GM19395 (cell line): ENCODE results near the gene COA1.
"Not testable (repeated sequence)": the region's sequence is repeated elsewhere in the genome, so short reads cannot be mapped to it uniquely, and the experiment has no call there.

Experiments
- ATAC-seq: cut with Tn5 transposase; IDR thresholded peaks from one replicate; pipeline ENCODE4 v1.9.1; 2021; ENCODE audit warnings: mild to moderate bottlenecking, moderate library complexity; ENCODE audit not compliant: unreplicated experiment

COA1 gene

GRCh38 chr7:43731494-43731893 is 2.2 kb upstream of the COA1 start:
- ATAC-seq, result not testable (repeated sequence)

GRCh38 chr7:43729924-43730248 is 563 bp upstream of the COA1 start:
- peak; percentile 29 for ATAC-seq

- ATAC-seq, result no peak
Measured at GRCh38 chr7:43727494-43727893, 1.8 kb downstream of the COA1 start.

GRCh38 chr7:43727003-43727402 is 2.3 kb downstream of the COA1 start:
- no peak for ATAC-seq

- no peak for ATAC-seq
Measured at GRCh38 chr7:43726466-43726865, 2.9 kb downstream of the COA1 start.

- no peak for ATAC-seq
Measured at GRCh38 chr7:43725251-43725650, 4.1 kb downstream of the COA1 start.

- no peak for ATAC-seq
Measured at GRCh38 chr7:43723007-43723341, 6.3 kb downstream of the COA1 start.

- no peak for ATAC-seq
Measured at GRCh38 chr7:43721193-43721806, 8.0 kb downstream of the COA1 start.

GRCh38 chr7:43716598-43716997 is 12.7 kb downstream of the COA1 start:
- no peak for ATAC-seq

- ATAC-seq, result not testable (repeated sequence)
Measured at GRCh38 chr7:43715966-43716365, 13.4 kb downstream of the COA1 start.

- no peak for ATAC-seq
Measured at GRCh38 chr7:43711503-43711902, 17.8 kb downstream of the COA1 start.

GRCh38 chr7:43708055-43708454 is 21.3 kb downstream of the COA1 start:
- not testable (repeated sequence) for ATAC-seq

- no peak for ATAC-seq
Measured at GRCh38 chr7:43703573-43703972, 25.8 kb downstream of the COA1 start.

GRCh38 chr7:43702974-43703373 is 26.3 kb downstream of the COA1 start:
- no peak for ATAC-seq

- ATAC-seq, result no peak
Measured at GRCh38 chr7:43701929-43702328, 27.4 kb downstream of the COA1 start.

GRCh38 chr7:43701500-43701854 is 27.8 kb downstream of the COA1 start:
- ATAC-seq, result no peak

GRCh38 chr7:43700646-43701499 is 28.4 kb downstream of the COA1 start:
- ATAC-seq, result no peak

GRCh38 chr7:43700059-43700501 is 29.2 kb downstream of the COA1 start:
- no peak for ATAC-seq

GRCh38 chr7:43698460-43699255 is 30.7 kb downstream of the COA1 start:
- no peak for ATAC-seq

- no peak for ATAC-seq
Measured at GRCh38 chr7:43697690-43698089, 31.6 kb downstream of the COA1 start.

- ATAC-seq, result no peak
Measured at GRCh38 chr7:43695365-43695764, 34.0 kb downstream of the COA1 start.

- no peak for ATAC-seq
Measured at GRCh38 chr7:43694399-43694748, 34.9 kb downstream of the COA1 start.
